ENCODE measurements around the gene COL11A2.

The COL11A2 gene

GRCh38 chr6:33211136-33211535, 18.9 kb upstream of the COL11A2 start:
- ATAC-seq, result no peak
- TF ChIP-seq PPARA (CRISPR knock-in tag; IDR thresholded peaks at IDR 0.05; ENCODE audit: borderline replicate concordance) (no peak), ESRRG (CRISPR knock-in tag; IDR thresholded peaks at IDR 0.05) (no peak), ZNF8 (CRISPR knock-in tag; IDR thresholded peaks at IDR 0.05) (no peak), CSDC2 (CRISPR knock-in tag; IDR thresholded peaks at IDR 0.05) (no peak), ZC3H10 (CRISPR knock-in tag; IDR thresholded peaks at IDR 0.05) (no peak), ISL1 (CRISPR knock-in tag; IDR thresholded peaks at IDR 0.05) (no peak), TCF4 (CRISPR knock-in tag; IDR thresholded peaks at IDR 0.05; ENCODE audit: borderline replicate concordance) (no peak), ZNF565 (CRISPR knock-in tag; conservative IDR thresholded peaks at IDR 0.05; ENCODE audit: low read depth) (no peak), ZFP30 (CRISPR knock-in tag; IDR thresholded peaks at IDR 0.05) (no peak), TOX (CRISPR knock-in tag; IDR thresholded peaks at IDR 0.05; ENCODE audit: borderline replicate concordance) (no peak), ZNF70 (CRISPR knock-in tag; IDR thresholded peaks at IDR 0.05) (no peak), OSR1 (CRISPR knock-in tag; IDR thresholded peaks at IDR 0.05) (no peak), CSRNP3 (CRISPR knock-in tag; IDR thresholded peaks at IDR 0.05) (no peak)
- TF ChIP-seq, protein P1, sequence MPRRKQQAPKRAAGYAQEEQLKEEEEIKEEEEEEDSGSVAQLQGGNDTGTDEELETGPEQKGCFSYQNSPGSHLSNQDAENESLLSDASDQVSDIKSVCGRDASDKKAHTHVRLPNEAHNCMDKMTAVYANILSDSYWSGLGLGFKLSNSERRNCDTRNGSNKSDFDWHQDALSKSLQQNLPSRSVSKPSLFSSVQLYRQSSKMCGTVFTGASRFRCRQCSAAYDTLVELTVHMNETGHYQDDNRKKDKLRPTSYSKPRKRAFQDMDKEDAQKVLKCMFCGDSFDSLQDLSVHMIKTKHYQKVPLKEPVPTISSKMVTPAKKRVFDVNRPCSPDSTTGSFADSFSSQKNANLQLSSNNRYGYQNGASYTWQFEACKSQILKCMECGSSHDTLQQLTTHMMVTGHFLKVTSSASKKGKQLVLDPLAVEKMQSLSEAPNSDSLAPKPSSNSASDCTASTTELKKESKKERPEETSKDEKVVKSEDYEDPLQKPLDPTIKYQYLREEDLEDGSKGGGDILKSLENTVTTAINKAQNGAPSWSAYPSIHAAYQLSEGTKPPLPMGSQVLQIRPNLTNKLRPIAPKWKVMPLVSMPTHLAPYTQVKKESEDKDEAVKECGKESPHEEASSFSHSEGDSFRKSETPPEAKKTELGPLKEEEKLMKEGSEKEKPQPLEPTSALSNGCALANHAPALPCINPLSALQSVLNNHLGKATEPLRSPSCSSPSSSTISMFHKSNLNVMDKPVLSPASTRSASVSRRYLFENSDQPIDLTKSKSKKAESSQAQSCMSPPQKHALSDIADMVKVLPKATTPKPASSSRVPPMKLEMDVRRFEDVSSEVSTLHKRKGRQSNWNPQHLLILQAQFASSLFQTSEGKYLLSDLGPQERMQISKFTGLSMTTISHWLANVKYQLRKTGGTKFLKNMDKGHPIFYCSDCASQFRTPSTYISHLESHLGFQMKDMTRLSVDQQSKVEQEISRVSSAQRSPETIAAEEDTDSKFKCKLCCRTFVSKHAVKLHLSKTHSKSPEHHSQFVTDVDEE (CRISPR knock-in tag; IDR thresholded peaks at IDR 0.05), result no peak

DNA sequence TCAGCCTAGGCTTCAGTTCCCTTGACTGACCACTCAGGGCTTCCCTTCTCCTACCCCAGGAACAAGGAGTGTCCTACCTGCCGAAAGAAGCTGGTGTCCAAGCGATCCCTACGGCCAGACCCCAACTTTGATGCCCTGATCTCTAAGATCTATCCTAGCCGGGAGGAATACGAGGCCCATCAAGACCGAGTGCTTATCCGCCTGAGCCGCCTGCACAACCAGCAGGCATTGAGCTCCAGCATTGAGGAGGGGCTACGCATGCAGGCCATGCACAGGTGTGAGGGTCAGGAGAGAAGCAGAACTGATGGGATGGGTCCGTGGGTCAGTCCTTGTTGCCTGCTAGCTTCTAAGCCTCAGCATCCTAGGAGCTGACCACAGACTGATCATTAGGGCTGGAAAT, 17.6 kb upstream of the COL11A2 start:
- no peak for ATAC-seq
- no peak for TF ChIP-seq BACH2 (CRISPR knock-in tag; IDR thresholded peaks at IDR 0.05; ENCODE audit: borderline replicate concordance)
- TF ChIP-seq CSDC2 (CRISPR knock-in tag; IDR thresholded peaks at IDR 0.05), result no peak
- TF ChIP-seq OSR1 (CRISPR knock-in tag; IDR thresholded peaks at IDR 0.05), result no peak
- TF ChIP-seq ISL1 (CRISPR knock-in tag; IDR thresholded peaks at IDR 0.05), result no peak
- TF ChIP-seq, protein P2, sequence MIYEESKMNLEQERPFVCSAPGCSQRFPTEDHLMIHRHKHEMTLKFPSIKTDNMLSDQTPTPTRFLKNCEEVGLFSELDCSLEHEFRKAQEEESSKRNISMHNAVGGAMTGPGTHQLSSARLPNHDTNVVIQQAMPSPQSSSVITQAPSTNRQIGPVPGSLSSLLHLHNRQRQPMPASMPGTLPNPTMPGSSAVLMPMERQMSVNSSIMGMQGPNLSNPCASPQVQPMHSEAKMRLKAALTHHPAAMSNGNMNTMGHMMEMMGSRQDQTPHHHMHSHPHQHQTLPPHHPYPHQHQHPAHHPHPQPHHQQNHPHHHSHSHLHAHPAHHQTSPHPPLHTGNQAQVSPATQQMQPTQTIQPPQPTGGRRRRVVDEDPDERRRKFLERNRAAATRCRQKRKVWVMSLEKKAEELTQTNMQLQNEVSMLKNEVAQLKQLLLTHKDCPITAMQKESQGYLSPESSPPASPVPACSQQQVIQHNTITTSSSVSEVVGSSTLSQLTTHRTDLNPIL (CRISPR knock-in tag; IDR thresholded peaks at IDR 0.05; ENCODE audit: low read depth), result no peak
- no peak for TF ChIP-seq PATZ1 (CRISPR knock-in tag; IDR thresholded peaks at IDR 0.05; ENCODE audit: borderline replicate concordance)
- no peak for TF ChIP-seq ZNF565 (CRISPR knock-in tag; conservative IDR thresholded peaks at IDR 0.05; ENCODE audit: low read depth)
- TF ChIP-seq, protein P1 (CRISPR knock-in tag; IDR thresholded peaks at IDR 0.05), result no peak
- no peak for TF ChIP-seq CSRNP3 (CRISPR knock-in tag; IDR thresholded peaks at IDR 0.05)
- no peak for TF ChIP-seq GLIS3 (CRISPR knock-in tag; IDR thresholded peaks at IDR 0.05)
- TF ChIP-seq ZNF8 (CRISPR knock-in tag; IDR thresholded peaks at IDR 0.05), result no peak
- TF ChIP-seq ARNTL (CRISPR knock-in tag; IDR thresholded peaks at IDR 0.05; ENCODE audit: borderline replicate concordance, low read depth), result no peak
- no peak for TF ChIP-seq TCF4 (CRISPR knock-in tag; IDR thresholded peaks at IDR 0.05; ENCODE audit: borderline replicate concordance)
- no peak for TF ChIP-seq ZC3H10 (CRISPR knock-in tag; IDR thresholded peaks at IDR 0.05)
- TF ChIP-seq ZFP30 (CRISPR knock-in tag; IDR thresholded peaks at IDR 0.05), result no peak
- TF ChIP-seq PPARA (CRISPR knock-in tag; IDR thresholded peaks at IDR 0.05; ENCODE audit: borderline replicate concordance), result no peak
- TF ChIP-seq, protein P3, sequence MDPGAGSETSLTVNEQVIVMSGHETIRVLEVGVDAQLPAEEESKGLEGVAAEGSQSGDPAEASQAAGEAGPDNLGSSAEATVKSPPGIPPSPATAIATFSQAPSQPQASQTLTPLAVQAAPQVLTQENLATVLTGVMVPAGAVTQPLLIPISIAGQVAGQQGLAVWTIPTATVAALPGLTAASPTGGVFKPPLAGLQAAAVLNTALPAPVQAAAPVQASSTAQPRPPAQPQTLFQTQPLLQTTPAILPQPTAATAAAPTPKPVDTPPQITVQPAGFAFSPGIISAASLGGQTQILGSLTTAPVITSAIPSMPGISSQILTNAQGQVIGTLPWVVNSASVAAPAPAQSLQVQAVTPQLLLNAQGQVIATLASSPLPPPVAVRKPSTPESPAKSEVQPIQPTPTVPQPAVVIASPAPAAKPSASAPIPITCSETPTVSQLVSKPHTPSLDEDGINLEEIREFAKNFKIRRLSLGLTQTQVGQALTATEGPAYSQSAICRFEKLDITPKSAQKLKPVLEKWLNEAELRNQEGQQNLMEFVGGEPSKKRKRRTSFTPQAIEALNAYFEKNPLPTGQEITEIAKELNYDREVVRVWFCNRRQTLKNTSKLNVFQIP (CRISPR knock-in tag; IDR thresholded peaks at IDR 0.05; ENCODE audit: borderline replicate concordance, low read depth), result no peak

All from SK-N-SH treated with all-trans-retinoic acid at 6 μM for 48 hours (cell line).